ENCODE data around the gene SOD1.

- TF ChIP-seq EP300 (IDR thresholded peaks at IDR 0.05; ENCODE audit: borderline replicate concordance in 1 of 2, low read depth in 2 of 2, low read length in 2 of 2) (no peak), CTCF (IDR thresholded peaks at IDR 0.05; ENCODE audit: control extremely low read depth in 1 of 3, insufficient read depth in 1 of 3, low read depth in 1 of 3, low read length in 3 of 3) (no peak), POLR2AphosphoS5 (IDR thresholded peaks at IDR 0.05; ENCODE audit: low read depth, low read length) (peak; percentile 11; the same call in 1 of the 2 replicates), POLR2A (IDR thresholded peaks at IDR 0.05; ENCODE audit: control extremely low read depth in 1 of 2, low read depth in 2 of 2, low read length in 2 of 2) (no peak), EZH2 (IDR thresholded peaks at IDR 0.05; ENCODE audit: low read depth, low read length, severe bottlenecking) (no peak), RNF2 (IDR thresholded peaks at IDR 0.05; ENCODE audit: borderline replicate concordance, low read depth, low read length, missing control alignments, poor library complexity, severe bottlenecking) (no peak)
Measured at GRCh38 chr21:31677047-31677446, 17.6 kb downstream of the SOD1 start.
